ENCODE results near the gene PSG2. TPM values are rescaled to one million over a fixed set of nuclear protein-coding genes. Genes with fewer than 3 reads are reported as not detected.
"Not testable (repeated sequence)": the region's sequence is repeated elsewhere in the genome, so short reads cannot be mapped to it uniquely, and the experiment has no call there.

Gene PSG2
- total RNA-seq, 1 donor from 2014 or later, result not detected

DNA sequence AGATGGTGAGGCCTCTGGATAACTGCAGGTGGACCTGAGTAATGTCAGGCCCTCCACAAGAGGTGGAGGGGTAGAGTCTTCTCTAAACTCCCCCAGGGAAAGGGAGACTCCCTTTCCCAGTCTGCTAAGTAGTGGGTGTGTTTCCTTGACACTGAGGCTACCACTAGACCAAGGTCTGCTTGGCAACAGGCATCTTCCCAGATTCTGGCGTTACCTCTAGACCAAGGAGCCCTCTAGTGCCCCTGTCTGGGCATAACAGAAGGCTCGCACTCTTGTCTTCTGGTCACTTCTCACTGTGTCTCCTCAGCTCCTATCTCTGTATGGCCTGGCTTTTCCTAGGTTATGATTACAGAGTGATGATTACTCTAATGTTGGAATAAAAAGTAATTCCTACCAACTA is 50.9 kb downstream of the PSG2 start:
- TF ChIP-seq, protein P1, sequence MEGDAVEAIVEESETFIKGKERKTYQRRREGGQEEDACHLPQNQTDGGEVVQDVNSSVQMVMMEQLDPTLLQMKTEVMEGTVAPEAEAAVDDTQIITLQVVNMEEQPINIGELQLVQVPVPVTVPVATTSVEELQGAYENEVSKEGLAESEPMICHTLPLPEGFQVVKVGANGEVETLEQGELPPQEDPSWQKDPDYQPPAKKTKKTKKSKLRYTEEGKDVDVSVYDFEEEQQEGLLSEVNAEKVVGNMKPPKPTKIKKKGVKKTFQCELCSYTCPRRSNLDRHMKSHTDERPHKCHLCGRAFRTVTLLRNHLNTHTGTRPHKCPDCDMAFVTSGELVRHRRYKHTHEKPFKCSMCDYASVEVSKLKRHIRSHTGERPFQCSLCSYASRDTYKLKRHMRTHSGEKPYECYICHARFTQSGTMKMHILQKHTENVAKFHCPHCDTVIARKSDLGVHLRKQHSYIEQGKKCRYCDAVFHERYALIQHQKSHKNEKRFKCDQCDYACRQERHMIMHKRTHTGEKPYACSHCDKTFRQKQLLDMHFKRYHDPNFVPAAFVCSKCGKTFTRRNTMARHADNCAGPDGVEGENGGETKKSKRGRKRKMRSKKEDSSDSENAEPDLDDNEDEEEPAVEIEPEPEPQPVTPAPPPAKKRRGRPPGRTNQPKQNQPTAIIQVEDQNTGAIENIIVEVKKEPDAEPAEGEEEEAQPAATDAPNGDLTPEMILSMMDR (IDR thresholded peaks at IDR 0.05; ENCODE audit: insufficient read depth, low read length, poor library complexity, severe bottlenecking), result peak; percentile 21
- not testable (repeated sequence) for H3K27me3 ChIP-seq (ENCODE audit: control insufficient read depth, insufficient read depth, low read length); DNase-seq (ENCODE audit: low read depth); H3K4me3 ChIP-seq (ENCODE audit: low read depth, low read length); H3K36me3 ChIP-seq (ENCODE audit: control insufficient read depth, insufficient read depth, low read length)

DNA sequence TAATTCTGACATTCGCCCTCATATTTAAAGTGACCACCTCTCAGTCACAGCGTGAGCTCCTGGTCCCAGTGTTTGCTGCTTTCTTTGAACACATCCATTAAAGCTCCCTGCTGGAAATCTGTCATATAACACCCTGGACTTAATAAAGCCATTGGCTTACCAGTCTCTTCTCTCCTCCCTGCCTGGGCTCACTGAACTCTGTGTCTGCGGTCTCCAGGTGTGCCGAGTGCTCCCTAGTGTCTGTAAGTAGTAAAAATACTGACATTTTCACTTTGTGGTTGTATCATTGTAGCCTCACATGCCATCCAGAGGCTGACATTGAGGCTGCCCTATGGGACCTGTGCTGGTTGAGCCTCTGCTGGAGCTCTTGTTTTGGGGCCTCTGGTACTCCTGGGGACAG is 53.6 kb downstream of the PSG2 start:
- no peak for DNase-seq (ENCODE audit: low read depth)
- TF ChIP-seq, protein P1 (IDR thresholded peaks at IDR 0.05; ENCODE audit: insufficient read depth, low read length, poor library complexity, severe bottlenecking), result no peak
- Histone ChIP-seq H3K4me3 (ENCODE audit: low read depth, low read length) (no peak overlapping the region), H3K36me3 (ENCODE audit: control insufficient read depth, insufficient read depth, low read length) (no peaks in the 10 kb centered on the region), H3K27me3 (ENCODE audit: control insufficient read depth, insufficient read depth, low read length) (no peaks in the 10 kb centered on the region)

DNA sequence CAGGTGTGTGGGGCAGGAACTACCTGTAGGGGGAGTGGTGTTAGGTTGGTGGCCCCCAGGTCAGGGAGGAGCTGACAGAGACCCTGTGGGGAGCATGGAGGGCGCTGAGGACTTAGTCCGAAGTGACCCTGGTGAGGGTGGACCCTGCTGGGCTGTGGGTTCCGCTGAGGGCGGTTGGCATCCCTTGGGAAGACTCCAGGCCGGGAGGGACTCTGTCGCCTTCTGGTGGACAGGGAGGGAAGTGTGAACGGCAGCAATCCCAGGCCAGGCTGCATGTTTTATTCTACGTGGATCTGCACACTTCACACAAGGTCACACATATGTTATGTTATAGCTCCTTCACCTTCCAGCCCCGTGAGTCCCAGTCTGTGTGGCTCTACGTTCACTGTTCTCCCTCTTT is 54.5 kb downstream of the PSG2 start:
- not testable (repeated sequence) for DNase-seq (ENCODE audit: low read depth); H3K4me3 ChIP-seq (ENCODE audit: low read depth, low read length); H3K36me3 ChIP-seq (ENCODE audit: control insufficient read depth, insufficient read depth, low read length); H3K27me3 ChIP-seq (ENCODE audit: control insufficient read depth, insufficient read depth, low read length)

DNA sequence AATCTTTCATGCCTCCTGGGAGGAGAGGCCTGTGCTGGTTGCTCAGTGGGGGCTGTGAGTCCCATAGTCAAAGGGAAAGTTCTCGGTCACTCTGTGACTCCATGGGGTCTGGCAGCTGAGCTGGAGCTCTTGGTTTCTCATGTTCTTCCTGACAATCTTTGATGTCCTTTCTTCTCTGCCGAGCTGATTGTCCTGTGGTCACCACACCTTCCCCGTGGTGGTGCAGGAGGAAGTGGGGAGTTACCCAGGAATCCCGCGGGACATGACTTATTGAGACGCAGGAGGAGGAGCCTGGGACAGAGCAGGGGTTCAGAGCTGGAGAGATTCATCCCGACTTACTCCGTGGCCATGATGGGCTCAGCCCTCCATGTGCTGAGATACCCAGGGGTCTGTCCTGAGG is 55.4 kb downstream of the PSG2 start:
- not testable (repeated sequence) for H3K27me3 ChIP-seq (ENCODE audit: control insufficient read depth, insufficient read depth, low read length); H3K36me3 ChIP-seq (ENCODE audit: control insufficient read depth, insufficient read depth, low read length); DNase-seq (ENCODE audit: low read depth); H3K4me3 ChIP-seq (ENCODE audit: low read depth, low read length)

DNA sequence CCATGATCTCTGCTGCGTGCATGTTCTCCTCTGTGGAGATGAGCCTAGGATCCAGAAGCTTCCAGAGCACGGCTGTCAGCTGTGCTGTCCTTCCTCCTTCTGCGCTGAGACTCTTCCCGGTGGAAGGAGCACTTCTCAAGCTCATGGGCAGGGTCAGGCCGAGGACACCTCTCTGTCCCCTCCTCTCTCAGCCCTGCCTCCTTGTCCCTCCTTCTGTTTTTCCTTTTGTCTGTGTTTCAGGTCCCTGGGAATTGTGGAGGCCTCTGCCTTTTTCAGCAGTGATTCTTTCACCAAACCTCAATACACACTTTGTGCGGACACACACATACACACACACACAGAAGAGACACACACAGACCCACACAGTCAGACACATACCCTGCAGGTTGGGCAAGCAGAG is 56.1 kb downstream of the PSG2 start, which contains the start of gene PSG11:
PSG11 (minus strand) TSS at position 101 of the 400 bp plus-strand sequence; CDS start at position 4, 97 bp downstream.
- DNase-seq (ENCODE audit: low read depth); H3K36me3 ChIP-seq (ENCODE audit: control insufficient read depth, insufficient read depth, low read length); H3K27me3 ChIP-seq (ENCODE audit: control insufficient read depth, insufficient read depth, low read length); H3K4me3 ChIP-seq (ENCODE audit: low read depth, low read length): not testable (repeated sequence)

DNA sequence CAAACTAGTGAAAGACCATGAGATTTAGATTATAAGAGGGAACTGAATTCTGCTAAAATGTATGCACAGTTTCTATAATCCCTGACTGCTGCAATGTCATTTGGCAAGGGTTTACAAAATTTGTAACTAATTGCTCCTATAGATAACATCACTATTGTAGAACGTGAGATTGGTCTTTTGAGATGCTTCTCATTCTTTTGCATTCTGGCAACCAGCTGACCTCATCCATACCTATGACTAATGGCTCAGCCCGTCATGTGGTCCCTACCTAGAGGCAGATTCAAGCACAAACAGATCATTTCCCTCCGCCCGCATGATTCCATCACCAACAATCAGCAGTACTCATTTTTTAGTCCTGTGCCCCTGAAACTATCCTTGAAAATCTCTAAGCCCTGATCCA is 60.4 kb downstream of the PSG2 start:
- not testable (repeated sequence) for H3K4me3 ChIP-seq (ENCODE audit: low read depth, low read length); H3K27me3 ChIP-seq (ENCODE audit: control insufficient read depth, insufficient read depth, low read length); H3K36me3 ChIP-seq (ENCODE audit: control insufficient read depth, insufficient read depth, low read length)
- DNase-seq (ENCODE audit: low read depth), result peak; percentile 78

DNA sequence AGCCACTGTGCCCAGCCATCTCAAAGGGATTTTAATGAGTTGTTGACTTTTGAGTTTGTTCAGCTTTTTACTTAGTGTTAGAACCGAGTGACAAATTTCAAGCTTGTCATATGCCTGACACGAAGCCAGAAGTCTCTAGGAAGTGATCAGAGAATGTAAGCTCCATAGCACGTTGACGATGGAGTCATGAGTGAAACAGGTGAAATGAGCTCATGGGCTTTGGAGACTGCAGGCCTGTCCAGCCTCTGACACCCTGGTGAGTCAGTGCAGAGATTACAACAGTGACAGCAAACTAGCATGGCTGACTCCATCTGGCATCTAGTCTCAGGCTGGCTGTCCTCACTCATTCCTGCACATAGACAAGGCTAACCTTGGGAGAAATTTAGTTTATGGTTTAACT is 60.9 kb downstream of the PSG2 start:
- DNase-seq (ENCODE audit: low read depth), result peak; percentile 84
- H3K27me3 ChIP-seq (ENCODE audit: control insufficient read depth, insufficient read depth, low read length); H3K36me3 ChIP-seq (ENCODE audit: control insufficient read depth, insufficient read depth, low read length); H3K4me3 ChIP-seq (ENCODE audit: low read depth, low read length): not testable (repeated sequence)

DNA sequence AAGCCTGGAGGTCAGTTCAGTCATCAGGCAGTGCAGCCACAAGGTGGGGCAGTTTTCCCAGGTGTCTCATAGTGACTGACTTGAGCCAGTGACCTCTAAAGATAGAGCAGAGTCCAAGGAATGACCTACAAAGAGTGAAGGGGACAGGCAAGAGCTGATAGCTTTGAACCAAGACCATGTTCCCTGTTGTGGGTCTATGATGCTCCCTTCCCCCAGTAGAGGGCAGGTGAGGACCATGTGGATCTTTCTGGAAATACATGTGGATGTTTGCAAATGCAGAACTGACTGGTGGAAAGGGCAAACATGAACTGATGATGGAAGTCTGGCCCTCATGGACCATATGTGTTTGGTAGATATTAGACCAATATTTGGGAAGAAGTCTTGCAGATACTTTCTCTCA is 62.9 kb downstream of the PSG2 start:
- DNase-seq (ENCODE audit: low read depth); H3K4me3 ChIP-seq (ENCODE audit: low read depth, low read length); H3K27me3 ChIP-seq (ENCODE audit: control insufficient read depth, insufficient read depth, low read length); H3K36me3 ChIP-seq (ENCODE audit: control insufficient read depth, insufficient read depth, low read length): not testable (repeated sequence)

Other genes with a start within 250 kb of the PSG2 start
- not detected in 2 replicates for gene PSG1, start 203.0 kb downstream of the PSG2 start, total RNA-seq
- not detected in 2 replicates for gene PSG6, start 164.8 kb downstream of the PSG2 start, total RNA-seq
- not detected in 2 replicates for gene PSG7, start 145.5 kb downstream of the PSG2 start, total RNA-seq
- not detected in 2 replicates for gene PSG11, start 56.2 kb downstream of the PSG2 start, total RNA-seq
- 0.34 and 0.96 TPM in 2 replicates for gene PSG5, start 103.8 kb upstream of the PSG2 start, total RNA-seq
- 3.0 and 7.4 TPM in 2 replicates for gene PSG4, start 122.9 kb upstream of the PSG2 start, total RNA-seq
- gene PSG9, start 186.8 kb upstream of the PSG2 start, total RNA-seq, result not detected in 2 replicates